HCT116 (cell line): ENCODE results near the gene MMP17. TPM values are rescaled to one million over a fixed set of nuclear protein-coding genes. Genes with fewer than 3 reads are reported as not detected.

Experiments used
- ATAC-seq: fragments of 200-7000 bp; cut with Tn5 transposase; 2 replicates; pipeline ENCODE4 v1.9.1; 2020; ENCODE audit warnings: mild to moderate bottlenecking, moderate library complexity
- BruUV-seq: library from RNA; stranded (reverse); fragments of 400-500 nt; replicated peaks from 2 replicates; lab custom pipeline; 2021; lab: Mats Ljungman, UMichigan
- CTCF ChIA-PET: fragments of 300-600 bp; sonication (Branson Sonifier 250); formaldehyde crosslinking; loops from one replicate; lab custom pipeline; 2021; ENCODE audit warnings: antibody characterized with exemption; lab: Charles Lee
- POLR2A ChIA-PET: fragments of 300-600, 350-600 bp; sonication (Branson Sonifier 250); formaldehyde crosslinking; loops from one replicate; lab custom pipeline; 2021; ENCODE audit warnings: antibody characterized with exemption; lab: Charles Lee
- RAD21 ChIA-PET, 2 experiments: fragments of 300-600 bp; sonication (Branson Sonifier 250); formaldehyde crosslinking; loops; one replicate each; lab custom pipeline; 2023; ENCODE audit warnings: low total read pairs in 2 of 2; ENCODE audit not compliant: uncharacterized antibody in 2 of 2, unreplicated experiment in 2 of 2, low non-redundant PET in 1 of 2; lab: Charles Lee
- DNase-seq: peaks from one replicate; pipeline ENCODE4 v3.0.0-alpha.2; 2010; ENCODE audit warnings: low read depth, low spot score
- H2AFZ ChIP-seq: fragments of 200-600 bp; shearing (Covaris generic), sonication (generic); 2 replicates; pipeline ENCODE4 v1.6.1; 2017; ENCODE audit warnings: low read depth, mixed run types, mixed read lengths, antibody characterized with exemption, low read length; ENCODE audit not compliant: poor library complexity, severe bottlenecking
- H3K27ac ChIP-seq: 2 replicates; pipeline ENCODE4 v1.5.1; 2012; ENCODE audit warnings: low read depth, low read length
- H3K27me3 ChIP-seq: fragments of 200-600 bp; sonication (generic); 2 replicates; pipeline ENCODE4 v1.6.1; 2016; ENCODE audit warnings: mixed run types, low read length, mixed read lengths; ENCODE audit not compliant: insufficient read depth
- H3K36me3 ChIP-seq, 2 experiments: fragments of 200-500 bp in 1 of 2; fragments of 200-600 bp in 1 of 2; sonication (Bioruptor generic) in 1 of 2; sonication (generic) in 1 of 2; 2 replicates each; pipeline versions ENCODE4 v1.5.1 to v1.6.1; 2014 to 2016; ENCODE audit warnings: low read length in 2 of 2, inconsistent platforms in 1 of 2, mixed read lengths in 1 of 2, mixed run types in 1 of 2; ENCODE audit not compliant: insufficient read depth in 2 of 2, control insufficient read depth in 1 of 2
- H3K4me1 ChIP-seq, 2 experiments: fragments of 200-600 bp in 1 of 2; sonication (generic) in 1 of 2; 2 replicates each; pipeline versions ENCODE4 v1.5.1 to v1.6.1; 2012 to 2017; ENCODE audit warnings: low read length in 2 of 2, inconsistent platforms in 1 of 2, mild to moderate bottlenecking in 1 of 2, mixed read lengths in 1 of 2, mixed run types in 1 of 2, moderate library complexity in 1 of 2; ENCODE audit not compliant: insufficient read depth in 2 of 2, control insufficient read depth in 1 of 2
- H3K4me2 ChIP-seq: fragments of 200-600 bp; sonication (generic); 2 replicates; pipeline ENCODE4 v1.6.1; 2017; ENCODE audit warnings: mixed run types, low read length, mixed read lengths
- H3K4me3 ChIP-seq, 2 experiments: fragments of 200-600 bp in 1 of 2; sonication (generic) in 1 of 2; replicated peaks in 1 of 2; 2 replicates each; pipeline ENCODE4 v1.5.1; 2011 to 2016; ENCODE audit warnings: low read length in 2 of 2, control low read depth in 1 of 2, low read depth in 1 of 2, mild to moderate bottlenecking in 1 of 2, mixed read lengths in 1 of 2, mixed run types in 1 of 2
- H3K79me2 ChIP-seq: fragments of 200-600 bp; sonication (generic); 2 replicates; pipeline ENCODE4 v1.6.1; 2017; ENCODE audit warnings: mild to moderate bottlenecking, mixed run types, low read length, moderate library complexity, mixed read lengths; ENCODE audit not compliant: insufficient read depth
- H3K9ac ChIP-seq: fragments of 200-600 bp; sonication (generic); 2 replicates; pipeline ENCODE4 v1.6.1; 2016; ENCODE audit warnings: low read length, mixed read lengths
- H3K9me2 ChIP-seq: fragments of 200-600 bp; sonication (generic), shearing (Covaris generic); 2 replicates; pipeline ENCODE4 v1.6.1; 2017; ENCODE audit warnings: mixed run types, mild to moderate bottlenecking, moderate library complexity; ENCODE audit not compliant: insufficient read depth
- H3K9me3 ChIP-seq, 2 experiments: fragments of 200-500 bp in 1 of 2; fragments of 200-600 bp in 1 of 2; sonication (Bioruptor generic) in 1 of 2; sonication (generic) in 1 of 2; 2 replicates each; pipeline ENCODE4 v1.6.1; 2014 to 2017; ENCODE audit warnings: low read length in 2 of 2, mixed read lengths in 2 of 2, inconsistent platforms in 1 of 2, low read depth in 1 of 2, mild to moderate bottlenecking in 1 of 2, mixed run types in 1 of 2, moderate library complexity in 1 of 2; ENCODE audit not compliant: control insufficient read depth in 1 of 2, insufficient read depth in 1 of 2
- H4K20me1 ChIP-seq: fragments of 200-600 bp; sonication (generic), shearing (Covaris generic); 2 replicates; pipeline ENCODE4 v1.6.1; 2017; ENCODE audit warnings: mixed run types, mild to moderate bottlenecking, moderate library complexity; ENCODE audit not compliant: insufficient read depth
- CEBPB ChIP-seq: IDR thresholded peaks from 2 replicates; pipeline ENCODE4 v1.6.1; 2012; ENCODE audit warnings: low read depth
- ELF1 ChIP-seq: IDR thresholded peaks from 2 replicates; pipeline ENCODE4 v1.6.1; 2012; ENCODE audit warnings: low read depth, borderline replicate concordance
- JUND ChIP-seq: IDR thresholded peaks from 2 replicates; pipeline ENCODE4 v1.6.1; 2012
- POLR2AphosphoS5 ChIP-seq: IDR thresholded peaks from 2 replicates; pipeline ENCODE4 v1.6.1; 2011; ENCODE audit warnings: mild to moderate bottlenecking, low read depth, low read length, moderate library complexity
- SP1 ChIP-seq: IDR thresholded peaks from 2 replicates; pipeline ENCODE4 v1.6.1; 2012; ENCODE audit warnings: low read depth
- YY1 ChIP-seq: IDR thresholded peaks from 2 replicates; pipeline ENCODE4 v1.6.1; 2011; ENCODE audit warnings: low read length, low read depth, moderate library complexity, mild to moderate bottlenecking; ENCODE audit not compliant: insufficient replicate concordance; ENCODE audit errors: extremely low read depth
- ZBTB33 ChIP-seq: IDR thresholded peaks from 2 replicates; pipeline ENCODE4 v1.6.1; 2011; ENCODE audit warnings: mild to moderate bottlenecking, low read length, moderate library complexity; ENCODE audit not compliant: insufficient replicate concordance; ENCODE audit errors: extremely low read depth
- intact Hi-C: fragments of 100-400 bp; cut with micrococcal nuclease; formaldehyde crosslinking; loops from 2 replicates; pipeline ENCODE4 v1.10.0; 2022
- total RNA-seq: library from RNA; stranded (reverse); gene quantifications from one replicate; pipeline ENCODE4 v1.2.1, GENCODE V29; 2021; ENCODE audit not compliant: unreplicated experiment
- TF ChIP-seq, protein P1 (sequence below): IDR thresholded peaks from 2 replicates; pipeline ENCODE4 v1.6.1; 2012; ENCODE audit warnings: low read depth

MMP17 gene
- total RNA-seq, 1 experiment from 2014 or later, result 14.3 TPM

GRCh38 chr12:131844140-131844539 is 15.9 kb downstream of the MMP17 start:
- no peak for DNase-seq
- ChIA-PET POLR2A (no interaction called here), CTCF (no interaction called here), RAD21 (no interaction called here)
- Histone ChIP-seq H2AFZ (no peak overlapping the region), H3K4me3 (no peak overlapping the region), H3K9me2 (no peaks in the 10 kb centered on the region), H3K4me1 (no peaks in the 10 kb centered on the region), H3K79me2 (no peaks in the 10 kb centered on the region), H3K27ac (no peak overlapping the region), H3K9me3 (no peaks in the 10 kb centered on the region), H4K20me1 (no peaks in the 10 kb centered on the region), H3K36me3 (no peaks in the 10 kb centered on the region), H3K27me3 (no peaks in the 10 kb centered on the region), H3K4me2 (no peak overlapping the region), H3K9ac (no peak overlapping the region)
- ATAC-seq, result no peak
- intact Hi-C loops, result no loop called here
- TF ChIP-seq ELF1 (no peak), YY1 (no peak), POLR2AphosphoS5 (no peak), CEBPB (no peak), SP1 (no peak), JUND (no peak), ZBTB33 (no peak)
- TF ChIP-seq, protein P1, sequence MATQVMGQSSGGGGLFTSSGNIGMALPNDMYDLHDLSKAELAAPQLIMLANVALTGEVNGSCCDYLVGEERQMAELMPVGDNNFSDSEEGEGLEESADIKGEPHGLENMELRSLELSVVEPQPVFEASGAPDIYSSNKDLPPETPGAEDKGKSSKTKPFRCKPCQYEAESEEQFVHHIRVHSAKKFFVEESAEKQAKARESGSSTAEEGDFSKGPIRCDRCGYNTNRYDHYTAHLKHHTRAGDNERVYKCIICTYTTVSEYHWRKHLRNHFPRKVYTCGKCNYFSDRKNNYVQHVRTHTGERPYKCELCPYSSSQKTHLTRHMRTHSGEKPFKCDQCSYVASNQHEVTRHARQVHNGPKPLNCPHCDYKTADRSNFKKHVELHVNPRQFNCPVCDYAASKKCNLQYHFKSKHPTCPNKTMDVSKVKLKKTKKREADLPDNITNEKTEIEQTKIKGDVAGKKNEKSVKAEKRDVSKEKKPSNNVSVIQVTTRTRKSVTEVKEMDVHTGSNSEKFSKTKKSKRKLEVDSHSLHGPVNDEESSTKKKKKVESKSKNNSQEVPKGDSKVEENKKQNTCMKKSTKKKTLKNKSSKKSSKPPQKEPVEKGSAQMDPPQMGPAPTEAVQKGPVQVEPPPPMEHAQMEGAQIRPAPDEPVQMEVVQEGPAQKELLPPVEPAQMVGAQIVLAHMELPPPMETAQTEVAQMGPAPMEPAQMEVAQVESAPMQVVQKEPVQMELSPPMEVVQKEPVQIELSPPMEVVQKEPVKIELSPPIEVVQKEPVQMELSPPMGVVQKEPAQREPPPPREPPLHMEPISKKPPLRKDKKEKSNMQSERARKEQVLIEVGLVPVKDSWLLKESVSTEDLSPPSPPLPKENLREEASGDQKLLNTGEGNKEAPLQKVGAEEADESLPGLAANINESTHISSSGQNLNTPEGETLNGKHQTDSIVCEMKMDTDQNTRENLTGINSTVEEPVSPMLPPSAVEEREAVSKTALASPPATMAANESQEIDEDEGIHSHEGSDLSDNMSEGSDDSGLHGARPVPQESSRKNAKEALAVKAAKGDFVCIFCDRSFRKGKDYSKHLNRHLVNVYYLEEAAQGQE, result no peak
- BruUV-seq, result no TSS peak
